ENCODE data around the gene ABCB7.
"Not testable (repeated sequence)": the region's sequence is repeated elsewhere in the genome, so short reads cannot be mapped to it uniquely, and the experiment has no call there.

The ABCB7 gene

GRCh38 chrX:75155827-75156525 is at the start of gene ABCB7:
Gene ABCB7, minus strand, starts transcription at chrX:75156283. Its CDS starts 11 bp downstream, at chrX:75156272.
- DNase-seq: peak; percentile 60

- DNase-seq: not testable (repeated sequence)
Measured at GRCh38 chrX:75188415-75189206, 32.5 kb upstream of the ABCB7 start.

GRCh38 chrX:75181721-75182120 is 25.6 kb upstream of the ABCB7 start:
- DNase-seq: no peak

- DNase-seq: not testable (repeated sequence)
Measured at GRCh38 chrX:75179536-75180293, 23.6 kb upstream of the ABCB7 start.

- DNase-seq: not testable (repeated sequence)
Measured at GRCh38 chrX:75172257-75172890, 16.3 kb upstream of the ABCB7 start.

- no peak for DNase-seq
Measured at GRCh38 chrX:75158054-75158453, 2.0 kb upstream of the ABCB7 start.

GRCh38 chrX:75156531-75156945 is 455 bp upstream of the ABCB7 start:
- no peak for DNase-seq

- peak; percentile 21 for DNase-seq
Measured at GRCh38 chrX:75155447-75155826, 646 bp downstream of the ABCB7 start.

GRCh38 chrX:75154871-75155270 is 1.2 kb downstream of the ABCB7 start:
- DNase-seq: no peak

GRCh38 chrX:75151827-75152592 is 4.1 kb downstream of the ABCB7 start:
- DNase-seq: no peak

GRCh38 chrX:75149654-75150053 is 6.4 kb downstream of the ABCB7 start:
- no peak for DNase-seq

GRCh38 chrX:75132672-75133071 is 23.4 kb downstream of the ABCB7 start:
- DNase-seq: no peak

- no peak for DNase-seq
Measured at GRCh38 chrX:75131973-75132627, 24.0 kb downstream of the ABCB7 start.

GRCh38 chrX:75129069-75129468 is 27.0 kb downstream of the ABCB7 start:
- not testable (repeated sequence) for DNase-seq

- DNase-seq: no peak
Measured at GRCh38 chrX:75118296-75118695, 37.8 kb downstream of the ABCB7 start.

- DNase-seq: no peak
Measured at GRCh38 chrX:75115707-75116413, 40.2 kb downstream of the ABCB7 start.

- no peak for DNase-seq
Measured at GRCh38 chrX:75114638-75115037, 41.4 kb downstream of the ABCB7 start.

GRCh38 chrX:75113664-75114063 is 42.4 kb downstream of the ABCB7 start:
- DNase-seq: no peak

- no peak for DNase-seq
Measured at GRCh38 chrX:75107863-75108509, 48.1 kb downstream of the ABCB7 start.

- DNase-seq: no peak
Measured at GRCh38 chrX:75106772-75107171, 49.3 kb downstream of the ABCB7 start.

All from activated CD4-positive, alpha-beta T cell treated with anti-CD3 and anti-CD28 coated beads, Interleukin-2, Interleukin-6, amounts not matched to agents 100 ng/mL and 50 ng/mL, durations not matched to agents 16 hours and 8 hours (primary cell).